AG20443 (cell line): ENCODE results near the gene COG5.

ENCODE experiments used
- DNase-seq: peaks from one replicate; pipeline ENCODE4 v3.0.0; 2012; ENCODE audit warnings: low spot score, mixed read lengths

Gene COG5

DNA sequence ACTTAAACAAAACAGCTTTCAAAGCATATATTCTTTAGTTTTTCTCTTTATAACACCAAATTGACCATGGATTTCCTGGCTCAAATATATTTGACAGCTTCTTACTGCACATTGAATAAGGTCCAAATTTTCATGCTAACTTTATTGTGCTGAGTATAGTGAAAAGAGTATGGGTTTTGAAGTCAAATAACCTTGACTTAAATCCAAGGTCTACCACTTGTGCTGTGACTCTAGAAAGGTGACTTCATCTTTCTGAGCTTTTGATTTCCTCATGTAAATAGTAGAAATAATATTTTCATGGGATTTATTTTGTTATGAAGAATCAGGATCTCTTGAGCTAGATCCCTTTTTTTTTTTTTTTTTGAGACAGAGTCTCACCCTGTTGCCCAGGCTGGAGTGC is 233.2 kb downstream of the COG5 start:
- DNase-seq, result no peak

DNA sequence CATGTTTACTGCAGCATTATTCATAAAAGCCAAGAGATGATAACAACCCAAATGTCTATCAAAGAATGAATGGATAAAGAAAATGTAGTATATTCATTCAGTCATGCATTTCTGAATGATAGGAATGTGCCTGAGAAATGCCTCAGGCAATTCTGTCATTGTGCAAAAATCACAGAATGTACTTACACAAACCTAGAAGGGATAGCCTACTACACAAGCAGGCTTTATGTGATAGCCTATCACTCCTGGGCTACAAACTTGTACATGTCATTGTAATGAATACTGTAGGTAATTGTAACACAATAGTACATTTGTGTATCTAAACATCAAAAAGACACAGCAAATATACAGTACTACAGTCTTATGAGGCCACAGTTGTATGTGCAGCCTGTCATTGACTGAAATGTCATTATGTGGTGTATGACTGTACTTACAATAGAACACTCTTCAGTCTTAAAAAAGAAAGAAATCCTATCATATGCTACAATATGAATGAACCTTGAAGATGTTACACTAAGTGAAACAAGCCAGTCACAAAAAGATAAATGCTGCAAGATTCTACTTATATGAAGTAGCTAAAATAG is 235.6 kb downstream of the COG5 start:
- peak; percentile 12 for DNase-seq

DNA sequence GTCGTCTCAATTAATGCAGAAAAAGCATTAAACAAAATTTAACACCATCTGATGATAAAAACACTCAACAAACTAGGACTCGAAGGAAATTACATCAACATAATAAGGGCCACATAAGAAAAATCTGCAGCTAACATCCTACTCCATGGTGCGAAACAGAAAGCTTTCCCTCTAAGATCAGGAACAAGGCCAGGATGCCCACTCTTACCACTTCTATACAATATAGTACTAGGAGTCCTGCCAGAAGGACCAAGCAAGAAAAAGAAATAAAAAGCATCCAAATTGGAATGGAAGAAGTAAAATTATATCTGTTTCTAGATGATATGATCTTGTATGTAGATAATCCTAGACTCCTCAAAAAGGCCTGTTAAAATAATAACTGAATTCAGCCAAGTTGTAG is 237.7 kb downstream of the COG5 start:
- DNase-seq, result no peak

DNA sequence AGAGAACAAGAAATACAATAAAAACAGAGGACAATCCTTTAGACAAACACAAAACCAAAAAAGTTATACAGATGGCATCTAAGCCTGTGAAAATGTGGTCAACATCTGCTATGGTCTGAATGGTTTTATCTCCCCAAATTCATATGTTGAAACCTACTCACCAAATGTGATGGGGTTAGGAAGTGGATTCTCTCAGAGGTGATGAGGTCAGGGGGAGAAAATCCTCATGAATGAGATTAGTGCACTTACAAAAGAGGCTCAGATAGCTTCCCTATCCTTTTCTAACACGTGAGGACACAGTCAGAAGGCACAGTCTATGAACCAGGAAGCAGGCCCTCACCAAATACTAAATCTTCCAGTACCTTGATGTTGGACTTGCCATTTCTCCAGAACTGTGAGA is 241.7 kb downstream of the COG5 start:
- no peak for DNase-seq

DNA sequence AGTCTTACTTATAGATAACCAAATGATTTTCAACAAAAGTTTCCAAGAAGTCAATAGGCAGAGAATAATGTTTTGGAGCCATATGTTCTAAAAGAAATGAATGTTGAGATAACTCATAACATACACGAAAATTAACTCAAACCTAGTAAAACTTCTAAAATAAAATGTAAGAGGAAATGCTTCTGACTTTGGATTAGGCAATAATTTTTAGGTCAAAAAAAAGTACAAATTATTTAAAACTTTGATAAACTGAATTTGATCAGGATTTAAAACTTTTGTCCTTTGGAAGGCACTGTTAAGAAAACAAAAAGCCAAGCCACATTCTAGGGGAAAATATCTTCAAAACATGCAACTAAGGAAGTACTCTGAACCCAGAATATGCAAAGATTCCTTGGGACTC is 242.1 kb downstream of the COG5 start:
- no peak for DNase-seq

DNA sequence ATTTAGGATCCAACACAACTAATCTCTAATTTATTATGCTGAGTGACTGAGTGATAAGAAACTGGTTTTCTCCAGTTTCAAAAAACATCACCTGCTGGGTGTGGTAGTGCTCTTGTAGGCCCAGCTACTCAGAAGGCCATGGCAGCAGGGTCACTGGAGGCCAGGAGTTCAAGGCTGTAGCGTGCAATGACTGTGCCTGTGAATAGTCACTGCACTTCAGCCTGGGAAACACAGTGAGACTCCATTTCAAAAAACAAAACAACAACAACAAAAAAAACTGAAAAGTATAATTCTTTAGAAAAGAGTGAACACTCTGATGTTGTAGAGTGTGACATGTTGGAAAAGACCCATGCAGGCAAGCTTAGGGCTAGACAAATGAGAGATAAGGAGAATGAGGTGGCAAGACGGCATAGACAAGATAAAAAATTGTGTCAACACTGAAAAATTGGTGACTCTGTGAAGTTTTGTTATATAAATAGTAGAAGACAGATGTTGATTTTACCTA is 243.9 kb downstream of the COG5 start:
- DNase-seq, result no peak

DNA sequence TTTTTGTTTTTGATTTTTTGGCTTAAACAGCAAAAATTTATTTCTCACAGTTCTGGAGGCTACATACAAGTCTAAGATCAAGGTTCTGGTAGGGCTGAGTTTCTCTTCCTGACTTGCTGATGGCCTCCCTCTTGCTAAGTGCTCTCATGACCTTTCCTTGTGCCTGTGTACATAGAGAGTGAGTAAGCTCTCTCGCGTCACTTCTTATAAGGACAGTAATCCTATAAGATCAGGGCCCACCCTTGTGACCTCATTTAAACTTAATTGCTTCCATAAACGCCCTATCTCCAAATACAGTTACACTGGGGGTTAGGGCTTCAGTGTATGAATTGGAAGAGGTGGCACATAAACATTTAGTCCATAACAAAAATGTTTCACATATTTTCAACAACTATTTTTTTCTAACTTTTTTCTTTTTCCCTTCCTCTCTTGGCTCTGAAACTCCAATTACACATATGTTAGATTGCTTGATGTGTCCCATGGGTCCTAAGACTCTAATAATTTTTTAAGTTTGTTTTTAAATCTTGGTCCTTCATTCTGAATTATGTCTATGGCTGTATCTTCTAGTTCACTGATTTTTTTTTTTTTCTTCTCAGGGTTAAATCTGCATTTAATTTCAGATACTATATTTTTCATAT is 245.1 kb downstream of the COG5 start:
- no peak for DNase-seq

DNA sequence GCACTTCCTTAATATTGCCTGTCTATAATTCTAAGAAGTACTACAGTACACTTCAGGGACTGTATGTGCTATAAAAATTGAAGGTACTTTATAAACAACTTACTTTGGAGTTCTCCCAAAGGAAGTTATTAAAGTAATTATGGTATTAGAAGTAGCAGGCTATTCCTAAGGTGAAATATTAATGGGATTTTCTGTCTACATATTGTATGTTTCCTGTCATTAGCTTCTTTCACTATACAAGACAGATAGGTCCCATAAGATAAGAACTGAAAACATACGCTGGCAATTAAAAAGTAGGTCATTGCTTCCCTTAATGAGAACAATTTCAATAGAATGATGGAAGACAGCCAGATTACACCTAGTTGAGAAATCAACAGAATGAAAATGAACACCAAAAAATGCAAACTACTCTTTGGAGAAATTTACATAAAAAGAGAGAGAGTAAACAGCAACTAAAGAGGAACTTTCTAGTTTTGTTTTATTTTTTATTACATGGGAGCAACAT is 248.0 kb downstream of the COG5 start:
- no peak for DNase-seq

DNA sequence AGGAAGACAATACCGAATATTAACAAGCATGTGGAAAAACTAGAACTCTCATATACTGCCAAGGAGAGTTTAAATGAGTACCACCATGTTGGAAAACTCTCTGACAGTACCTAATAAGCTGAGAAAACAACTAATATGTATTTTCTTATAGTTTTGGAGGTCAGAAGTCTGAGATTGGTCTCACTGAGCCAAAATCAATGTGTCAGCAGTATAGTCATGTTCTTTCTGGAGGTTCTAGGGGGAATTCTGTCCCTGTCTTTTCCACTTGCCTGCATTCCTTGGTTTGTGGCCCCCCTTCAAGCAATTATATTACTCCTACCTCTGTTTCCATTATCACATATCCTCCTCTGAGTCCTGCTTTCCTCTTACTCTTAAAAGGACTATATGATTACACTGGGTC is 250.4 kb downstream of the COG5 start:
- DNase-seq, result no peak

DNA sequence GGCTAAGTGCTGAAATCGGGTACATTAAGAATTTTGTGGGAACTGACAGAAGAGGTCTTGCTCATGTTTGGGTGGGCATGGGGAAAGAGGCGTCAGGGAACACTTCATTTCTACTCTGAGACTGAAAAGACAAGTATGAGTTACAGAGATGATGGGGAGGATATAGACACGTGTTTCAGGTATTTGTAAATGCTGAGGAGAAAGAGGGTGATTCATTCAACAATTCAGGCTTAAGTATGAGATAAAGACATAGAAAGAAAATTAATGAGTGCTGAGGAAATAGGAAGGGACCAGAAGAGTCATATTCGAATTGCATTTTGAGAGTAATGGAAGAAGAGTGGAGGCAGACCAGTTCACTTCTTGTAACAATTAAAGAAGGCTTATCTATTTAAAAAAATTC is 251.3 kb downstream of the COG5 start:
- DNase-seq, result no peak

DNA sequence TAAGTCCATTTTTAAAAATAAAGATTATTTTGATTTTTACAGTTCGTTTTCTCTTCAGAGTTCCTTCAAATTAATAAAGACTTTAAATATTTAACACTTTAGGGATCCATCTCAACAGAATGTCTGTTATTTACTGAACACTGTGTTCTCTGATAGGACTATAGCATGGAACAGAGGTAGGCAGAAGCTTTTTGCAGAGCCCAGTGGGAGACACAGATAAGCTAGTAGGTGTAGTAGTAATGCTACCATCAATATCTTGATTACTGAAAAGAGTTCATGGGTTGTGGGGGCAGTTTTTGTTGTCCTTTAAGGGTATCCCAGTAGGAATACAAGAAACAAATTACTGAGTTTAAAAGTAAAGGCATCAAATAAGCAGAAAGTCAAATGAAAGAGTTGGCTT is 254.4 kb downstream of the COG5 start:
- no peak for DNase-seq

DNA sequence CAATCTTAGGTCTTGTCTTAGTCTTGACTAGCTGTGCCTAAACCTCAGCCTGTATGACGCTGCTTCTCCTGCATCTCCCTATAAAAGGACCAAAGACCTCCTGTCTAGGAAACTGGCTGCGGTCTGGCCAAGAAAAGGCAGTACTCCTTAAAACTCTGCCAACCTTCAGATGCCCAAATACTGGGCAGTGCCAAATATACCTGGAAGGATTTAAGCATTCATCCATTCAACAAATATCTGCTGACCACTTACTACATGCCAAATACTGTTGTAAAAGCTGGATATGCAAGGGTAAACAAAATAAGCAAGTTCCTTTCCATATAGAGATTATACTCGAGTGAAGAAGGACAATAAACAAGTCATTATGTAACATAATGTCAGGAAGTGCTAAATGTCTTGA is 259.1 kb downstream of the COG5 start:
- no peak for DNase-seq

DNA sequence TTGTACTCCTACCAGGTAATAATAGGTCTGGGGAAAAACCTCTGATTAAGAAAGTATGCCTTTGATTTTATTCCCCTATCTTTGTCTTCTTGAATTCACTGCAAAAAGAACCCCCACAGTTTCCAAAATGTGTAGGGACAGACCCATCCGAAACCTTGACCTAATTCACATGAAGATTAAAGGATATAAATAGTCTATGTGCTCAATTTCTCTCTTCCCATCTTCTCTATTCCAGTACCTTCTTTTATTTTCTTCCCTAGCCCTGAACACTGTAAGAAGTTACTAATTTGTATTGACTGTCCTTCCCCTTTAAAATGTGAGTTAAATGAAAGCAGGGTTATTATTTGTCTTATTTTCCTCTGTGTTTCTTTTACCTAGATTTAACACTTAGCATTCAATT is 259.7 kb downstream of the COG5 start:
- DNase-seq, result no peak

DNA sequence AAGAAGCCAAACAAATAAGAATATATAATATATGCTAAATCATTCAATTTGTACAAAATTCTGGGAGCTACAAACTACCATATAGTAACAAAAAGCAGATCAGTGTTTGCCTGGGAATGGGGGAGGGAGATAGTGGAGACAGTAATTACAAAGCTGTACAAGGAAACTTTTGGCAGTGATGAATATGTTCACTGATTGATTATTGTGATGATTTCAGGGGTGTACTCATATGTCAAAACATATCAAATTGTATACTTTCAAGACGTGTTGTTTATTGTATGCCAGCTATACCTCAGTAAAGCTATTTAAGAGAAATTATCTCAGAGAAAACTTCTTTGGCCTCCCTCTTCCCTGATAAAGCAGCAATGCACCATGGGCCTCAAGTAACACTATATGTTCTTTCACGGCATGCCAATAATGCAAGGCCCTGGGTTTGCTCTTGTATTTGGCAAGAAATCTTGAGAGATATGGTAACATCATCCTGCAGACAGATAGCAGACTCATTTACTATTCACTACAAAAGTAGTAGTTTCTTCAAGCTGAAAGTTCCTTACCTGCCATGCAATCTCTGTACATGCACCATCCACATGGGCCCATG is 261.4 kb downstream of the COG5 start:
- no peak for DNase-seq

DNA sequence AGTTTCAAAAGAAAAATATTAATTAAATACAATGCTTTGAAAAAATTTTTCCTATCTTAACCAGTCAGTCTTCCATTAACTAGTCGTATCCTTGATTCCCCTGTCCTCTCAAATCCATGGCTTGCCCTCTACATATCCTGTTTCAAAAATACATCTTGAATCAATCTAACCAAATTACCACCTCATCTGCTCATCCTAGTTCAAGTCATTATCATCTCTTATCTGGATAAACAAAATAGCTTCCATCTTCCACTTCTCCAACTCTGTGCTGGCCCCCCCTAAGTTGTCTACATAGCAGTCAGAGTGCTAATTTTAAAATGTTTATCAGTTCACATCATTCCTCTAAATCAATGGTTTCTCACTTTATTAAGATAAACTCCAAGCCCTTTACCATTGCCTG is 269.5 kb downstream of the COG5 start:
- DNase-seq, result no peak

DNA sequence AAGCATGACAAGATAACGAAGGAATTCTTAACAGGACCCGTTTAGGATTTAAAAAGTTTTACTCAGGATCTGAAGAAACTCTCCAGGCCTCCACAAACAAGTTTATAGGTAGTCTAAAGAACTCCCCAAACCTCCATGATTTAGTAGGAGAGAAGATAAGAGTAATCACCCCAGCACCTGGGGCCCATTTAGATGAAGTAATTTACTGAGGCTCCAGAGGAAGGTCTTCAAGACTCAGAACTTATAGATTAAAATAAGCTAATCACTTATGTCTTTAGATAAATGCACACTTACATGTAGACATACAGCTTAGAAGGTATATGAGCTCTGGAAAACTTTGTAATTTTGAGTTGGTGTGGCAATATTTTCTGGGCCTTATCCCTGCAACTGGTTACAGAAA is 271.1 kb downstream of the COG5 start:
- DNase-seq, result no peak

DNA sequence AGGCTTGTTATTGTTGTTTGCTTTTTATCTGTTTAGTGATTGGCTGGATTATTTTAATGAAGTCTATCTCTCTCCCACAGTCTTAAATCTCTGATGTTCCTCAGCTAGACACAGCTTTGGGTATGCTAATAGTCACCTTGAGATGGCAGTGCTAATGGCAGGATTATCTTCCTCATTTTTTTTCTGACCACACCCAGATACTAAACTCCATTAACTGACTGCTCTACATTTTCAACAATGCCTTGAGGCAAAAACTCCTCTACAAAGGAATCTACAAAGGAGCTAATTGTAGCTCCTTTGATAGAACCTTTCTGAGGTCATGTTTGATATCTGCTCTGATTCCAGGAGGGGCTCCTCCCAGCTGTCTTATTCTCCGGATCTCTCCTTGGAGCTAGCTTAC is 272.3 kb downstream of the COG5 start:
- DNase-seq, result no peak

DNA sequence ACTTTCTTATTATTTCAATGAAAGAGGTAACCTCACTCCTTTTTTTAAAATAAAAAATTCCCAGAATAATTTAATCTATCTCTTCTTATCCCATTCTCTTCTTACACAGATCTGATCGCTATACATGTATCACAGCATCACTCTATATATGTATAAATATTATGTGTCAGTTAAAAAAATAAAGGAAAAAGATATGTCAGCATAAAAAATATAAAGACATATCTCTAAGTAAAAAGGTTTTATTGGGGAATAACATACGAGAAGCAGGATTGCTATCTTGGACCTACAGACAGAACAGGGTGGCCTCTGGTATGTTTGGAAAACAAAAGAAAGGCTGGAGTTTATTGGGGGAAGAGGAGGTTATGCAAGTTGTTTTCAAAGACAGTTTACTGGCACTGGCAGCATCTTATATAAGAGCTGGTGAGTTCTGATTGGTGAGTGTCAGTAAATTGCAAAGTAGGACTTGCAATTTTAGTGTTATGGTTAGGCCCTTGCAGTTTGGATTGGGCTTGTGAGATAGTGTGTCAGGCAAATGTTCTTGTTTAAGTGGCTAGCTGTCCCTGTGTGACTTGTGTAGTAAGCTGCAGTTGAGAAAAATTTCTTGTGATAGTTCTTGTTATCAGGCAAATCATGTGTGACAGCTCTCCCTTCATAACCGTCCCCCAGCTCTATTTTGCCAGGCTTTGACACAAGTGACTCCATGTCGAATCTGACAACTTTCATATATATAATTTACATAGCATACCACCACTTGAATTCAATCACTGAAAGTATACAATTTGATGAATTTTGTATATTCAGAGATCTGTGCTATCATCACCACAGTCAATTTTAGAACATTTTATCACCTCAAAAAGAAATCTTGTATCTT is 276.7 kb downstream of the COG5 start:
- DNase-seq, result no peak

DNA sequence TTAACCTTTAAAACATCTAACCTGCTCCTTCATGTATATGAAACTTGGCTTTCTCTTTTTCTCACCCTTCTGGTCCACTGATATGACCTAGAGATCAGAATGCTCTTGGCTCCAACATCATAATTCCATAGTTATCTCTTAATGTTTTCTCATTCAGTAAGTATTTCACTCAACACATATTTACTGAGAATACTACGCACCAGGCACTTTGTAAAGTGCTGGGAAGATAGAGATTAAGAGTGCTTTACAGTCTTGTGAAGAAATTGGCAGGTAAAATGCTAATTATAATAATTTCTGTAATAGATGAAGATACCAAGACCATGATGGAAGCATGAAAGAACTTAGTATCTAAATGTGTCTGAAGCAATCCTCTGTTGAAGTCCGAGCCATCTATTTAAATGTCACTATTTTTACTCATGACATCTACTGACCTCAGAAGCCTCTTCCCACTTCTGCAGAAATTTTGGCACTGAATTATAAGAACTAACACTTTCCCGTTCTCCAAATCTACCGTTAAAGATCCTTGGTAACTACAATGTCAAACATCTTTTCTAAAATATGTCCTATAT is 278.7 kb downstream of the COG5 start:
- no peak for DNase-seq

DNA sequence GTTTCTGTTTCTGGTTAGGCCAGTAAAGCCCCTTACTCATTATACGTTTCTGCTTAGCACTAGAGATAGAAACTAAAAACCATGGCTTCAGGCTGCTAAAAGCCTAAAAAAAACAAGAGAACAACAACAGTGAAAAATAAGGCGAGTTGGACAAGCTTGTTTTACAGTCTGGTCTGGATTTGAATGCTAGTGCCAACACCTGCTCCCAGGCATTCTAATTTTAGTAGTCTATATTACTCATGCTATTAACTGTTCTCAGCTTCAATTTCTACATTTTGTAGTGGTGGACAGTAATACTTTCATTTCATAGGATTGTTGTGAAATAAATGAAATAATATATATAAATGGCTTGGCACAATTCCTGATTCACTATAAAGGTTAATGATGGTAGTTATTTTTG is 286.4 kb downstream of the COG5 start:
- DNase-seq, result no peak

DNA sequence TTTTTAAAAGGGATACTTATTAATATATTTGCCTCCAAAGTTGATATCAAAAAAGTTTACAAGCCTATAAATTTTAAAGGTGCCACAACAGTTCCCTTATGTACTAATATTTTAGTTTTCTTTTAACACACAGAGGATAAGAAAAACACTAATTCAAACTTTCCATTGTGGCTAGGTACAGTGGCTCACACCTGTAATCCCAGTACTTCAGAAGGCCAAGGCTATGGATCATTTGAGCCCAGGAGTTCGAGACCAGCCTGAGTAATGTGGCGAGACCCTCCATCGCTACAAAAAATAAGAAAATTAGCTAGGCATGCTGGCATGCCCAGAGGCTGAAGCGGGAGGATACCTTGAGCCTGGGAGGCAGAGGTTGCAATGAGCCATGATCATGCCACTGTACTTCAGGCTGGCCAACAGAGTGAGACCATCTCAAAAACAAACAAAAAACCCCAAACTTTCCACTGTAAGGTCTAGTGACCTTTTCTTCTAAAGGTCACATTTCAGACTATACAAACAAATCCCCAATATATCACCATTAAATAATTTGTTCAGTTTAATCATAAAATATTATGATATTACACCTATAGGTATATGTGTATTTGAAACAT is 287.4 kb downstream of the COG5 start:
- DNase-seq, result no peak

DNA sequence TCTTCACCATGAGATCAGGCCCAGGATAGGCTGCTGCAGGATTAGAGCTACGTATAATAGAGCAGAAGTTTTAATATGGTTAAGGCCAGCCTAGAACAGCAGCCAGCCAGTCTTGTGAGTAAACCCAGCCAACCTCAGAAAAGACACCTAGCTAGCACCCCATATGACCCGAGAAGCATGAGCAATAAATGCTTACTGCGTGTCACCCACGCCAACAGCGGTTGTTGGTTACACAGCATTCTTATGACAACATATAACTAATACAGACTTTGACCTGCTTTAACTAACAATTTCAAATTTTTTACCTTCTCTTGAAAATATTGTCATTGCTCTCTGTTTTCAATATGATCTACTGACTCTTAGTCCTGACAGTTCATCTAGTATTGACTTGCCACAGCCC is 289.2 kb downstream of the COG5 start:
- no peak for DNase-seq
